IMR-90 (cell line): ENCODE results near the gene TOMM7. TPM values are rescaled to one million over a fixed set of nuclear protein-coding genes. Genes with fewer than 3 reads are reported as not detected.

Experiments
- ATAC-seq: fragments of 200-7000 bp; cut with Tn5 transposase; 2 replicates; pipeline ENCODE4 v1.9.1; 2020; ENCODE audit warnings: low read depth, mild to moderate bottlenecking, moderate library complexity
- BruUV-seq: library from RNA; stranded (reverse); fragments of 400-500 nt; replicated peaks from 2 replicates; lab custom pipeline; 2021; lab: Mats Ljungman, UMichigan
- CTCF ChIA-PET: fragments of 300-600 bp; formaldehyde crosslinking; extraction: SDS; loops from one replicate; lab custom pipeline; 2021; ENCODE audit warnings: antibody characterized with exemption; lab: Yijun Ruan, JAX
- POLR2A ChIA-PET: fragments of 300-600 bp; sonication (Branson Sonifier 250); formaldehyde crosslinking; loops from one replicate; lab custom pipeline; 2022; ENCODE audit warnings: antibody characterized with exemption; ENCODE audit not compliant: unreplicated experiment; lab: Charles Lee
- DNase-seq: peaks from one replicate; pipeline ENCODE4 v3.0.0; 2013
- H2AFZ ChIP-seq: replicated peaks from 2 replicates; pipeline ENCODE3; 2013; ENCODE audit warnings: low read length, mild to moderate bottlenecking; ENCODE audit not compliant: poor library complexity
- H2AK5ac ChIP-seq: 2 replicates; pipeline ENCODE4 v1.6.1; 2013; ENCODE audit warnings: low read depth, low read length, inconsistent platforms
- H2AK9ac ChIP-seq: replicated peaks from 2 replicates; pipeline ENCODE3; 2013; ENCODE audit warnings: mild to moderate bottlenecking, low read depth, low read length, moderate library complexity; ENCODE audit not compliant: poor library complexity
- H2BK120ac ChIP-seq: 2 replicates; pipeline ENCODE4 v1.6.1; 2013; ENCODE audit warnings: low read depth, low read length, inconsistent platforms
- H2BK15ac ChIP-seq: 3 replicates; pipeline ENCODE4 v1.6.1; 2013; ENCODE audit warnings: low read depth, low read length, inconsistent platforms
- H2BK20ac ChIP-seq: 2 replicates; pipeline ENCODE4 v1.6.1; 2013; ENCODE audit warnings: low read depth, mild to moderate bottlenecking, inconsistent platforms, low read length, moderate library complexity
- H2BK5ac ChIP-seq: 2 replicates; pipeline ENCODE4 v1.6.1; 2013; ENCODE audit warnings: mild to moderate bottlenecking, low read depth, low read length, inconsistent platforms; ENCODE audit not compliant: poor library complexity, severe bottlenecking
- H3K14ac ChIP-seq: replicated peaks from 2 replicates; pipeline ENCODE4 v1.6.1; 2013; ENCODE audit warnings: low read depth, low read length, inconsistent platforms
- H3K18ac ChIP-seq: 2 replicates; pipeline ENCODE4 v1.6.1; 2013; ENCODE audit warnings: low read depth, low read length, control low read depth
- H3K23ac ChIP-seq: 2 replicates; pipeline ENCODE4 v1.6.1; 2013; ENCODE audit warnings: low read depth, low read length, inconsistent platforms
- H3K27ac ChIP-seq: 2 replicates; pipeline ENCODE4 v1.5.1; 2013; ENCODE audit warnings: mild to moderate bottlenecking, control low read depth, low read length; ENCODE audit not compliant: insufficient read depth
- H3K27me3 ChIP-seq: 2 replicates; pipeline ENCODE4 v1.6.1; 2013; ENCODE audit warnings: low read length; ENCODE audit not compliant: control insufficient read depth, insufficient read depth
- H3K36me3 ChIP-seq: 2 replicates; pipeline ENCODE4 v1.6.1; 2013; ENCODE audit warnings: low read length, mixed read lengths; ENCODE audit not compliant: control insufficient read depth, insufficient read depth
- H3K4ac ChIP-seq: 2 replicates; pipeline ENCODE4 v1.6.1; 2013; ENCODE audit warnings: low read depth, low read length, inconsistent platforms
- H3K4me1 ChIP-seq: 2 replicates; pipeline ENCODE4 v1.6.1; 2013; ENCODE audit warnings: low read length, mixed read lengths; ENCODE audit not compliant: control insufficient read depth, insufficient read depth
- H3K4me2 ChIP-seq: 2 replicates; pipeline ENCODE4 v1.6.1; 2013; ENCODE audit warnings: low read depth, mild to moderate bottlenecking, control low read depth, low read length, moderate library complexity
- H3K4me3 ChIP-seq: 2 replicates; pipeline ENCODE4 v1.5.1; 2013; ENCODE audit warnings: low read depth, mild to moderate bottlenecking, control low read depth, low read length, moderate library complexity; ENCODE audit not compliant: insufficient read depth
- H3K56ac ChIP-seq: 2 replicates; pipeline ENCODE4 v1.6.1; 2013; ENCODE audit warnings: low read length, inconsistent platforms; ENCODE audit not compliant: insufficient read depth; ENCODE audit errors: extremely low read depth
- H3K79me1 ChIP-seq, 2 experiments: 2 replicates each; pipeline ENCODE4 v1.6.1; 2013; ENCODE audit warnings: low read length in 2 of 2, inconsistent platforms in 1 of 2, low read depth in 1 of 2
- H3K9ac ChIP-seq: 2 replicates; pipeline ENCODE4 v1.6.1; 2013; ENCODE audit warnings: low read depth, low read length, control low read depth
- H3K9me1 ChIP-seq: 2 replicates; pipeline ENCODE4 v1.6.1; 2013; ENCODE audit warnings: low read length, inconsistent platforms; ENCODE audit not compliant: insufficient read depth
- H3K9me3 ChIP-seq: 2 replicates; pipeline ENCODE4 v1.6.1; 2013; ENCODE audit warnings: low read length; ENCODE audit not compliant: control insufficient read depth, insufficient read depth
- H4K20me1 ChIP-seq: 2 replicates; pipeline ENCODE4 v1.6.1; 2013; ENCODE audit warnings: low read length, inconsistent platforms; ENCODE audit not compliant: insufficient read depth
- H4K5ac ChIP-seq: 2 replicates; pipeline ENCODE4 v1.6.1; 2013; ENCODE audit warnings: mild to moderate bottlenecking, low read depth, low read length, control low read depth
- H4K8ac ChIP-seq, 2 experiments: 2 replicates each; pipeline ENCODE4 v1.6.1; 2013; ENCODE audit warnings: low read depth in 2 of 2, low read length in 2 of 2, control low read depth in 1 of 2, inconsistent platforms in 1 of 2
- H4K91ac ChIP-seq: 2 replicates; pipeline ENCODE4 v1.6.1; 2013; ENCODE audit warnings: low read depth, low read length, inconsistent platforms; ENCODE audit not compliant: insufficient read depth
- CHD1 ChIP-seq: IDR thresholded peaks from 2 replicates; pipeline ENCODE4 v1.6.1; 2012; ENCODE audit warnings: low read depth, low read length, improper control_type of control experiment
- NFE2L2 ChIP-seq: fragments of 150-350 bp; IDR thresholded peaks from 2 replicates; pipeline ENCODE4 v1.6.1; 2016; ENCODE audit warnings: low read depth, mild to moderate bottlenecking, low read length
- WGBS, 2 experiments: methylation state at CpG; one replicate each; pipeline versions ENCODE4 v1.1.5 to v1.1.7; 2013; ENCODE audit warnings: missing lambda C conversion rate in 2 of 2; ENCODE audit not compliant: insufficient read length in 1 of 2; ENCODE audit errors: extremely low coverage in 2 of 2; 5-methylcytosine and 5-hydroxymethylcytosine counted together
- dilution Hi-C: fragments of 300-500 bp; cut with HindIII; formaldehyde crosslinking; loops from one replicate; pipeline ENCODE4 v1.14.3; 2018; ENCODE audit warnings: low sequenced_read_pairs; ENCODE audit not compliant: unreplicated experiment
- in situ Hi-C: fragments of 300-500 bp; cut with MboI; formaldehyde crosslinking; loops from 3 replicates; pipeline ENCODE4 v1.14.3; 2019; ENCODE audit warnings: low sequenced_read_pairs, inconsistent platforms, mixed read lengths
- intact Hi-C: fragments of 100-400 bp; cut with micrococcal nuclease; formaldehyde crosslinking; loops from 2 replicates; pipeline ENCODE4 v1.10.0; 2022
- polyA plus RNA-seq, 3 experiments: library from polyadenylated mRNA; depleted of rRNA; stranded (reverse); fragments of >200 nt; gene quantifications; 2 replicates each; pipeline ENCODE4 v1.2.3, GENCODE V29; 2012; ENCODE audit warnings: low replicate concordance in 1 of 3
- total RNA-seq: library from RNA; depleted of rRNA; stranded (reverse); fragments of >200 nt; gene quantifications from 2 replicates; pipeline ENCODE4 v1.2.3, GENCODE V29; 2012

Gene TOMM7
- total and polyA plus RNA-seq, 2 of the 4 experiments (the other 2 are of a cell fraction), result 67.2 to 727 TPM

- in situ Hi-C loops, result no loop called here
- ChIA-PET POLR2A (interaction anchor here (0.7 kb wide), 1 partner anchor 197 kb away, joined by 3 read pairs; no protein-coding TSS in a partner anchor), CTCF (interaction anchor here (1.6 kb wide), 1 partner anchor 197 kb away, joined by 7 read pairs; no protein-coding TSS in a partner anchor)
Measured at GRCh38 chr7:22858274-22858639, 35.6 kb upstream of the TOMM7 start.

More at GRCh38 chr7:22858274-22858639, 35.6 kb upstream of the TOMM7 start:
- peaks cover 15 to 41% of the 10 kb centered on the region in 2 experiments; a peak in 3 of 4 replicates for H3K79me1 ChIP-seq
- peak overlapping the region; percentile 92 for H3K27ac ChIP-seq
- no TSS peak for BruUV-seq
- H3K9me3 ChIP-seq, result no peaks in the 10 kb centered on the region
- peak overlapping the region; percentile 85 for H4K91ac ChIP-seq
- no peaks in the 10 kb centered on the region for H3K27me3 ChIP-seq
- peak overlapping the region; percentile 96; the same call in 1 of the 2 replicates for H3K23ac ChIP-seq
- no peak overlapping the region; the same call in 1 of the 2 replicates for H2AK5ac ChIP-seq
- dilution Hi-C loops (no loop called here), intact Hi-C loops (loop anchor here (2.0 to 5.0 kb wide), 2 partner anchors 89 to 131 kb away; partner anchors contain the start of gene IL6)
- peaks cover 18% of the 10 kb centered on the region for H3K4me1 ChIP-seq
- peaks cover 3% of the 10 kb centered on the region; the same call in 1 of the 2 replicates for H3K36me3 ChIP-seq
- peak overlapping the region; percentile 71 for H3K4me2 ChIP-seq
- H3K18ac ChIP-seq, result peak overlapping the region; percentile 68
- H2AFZ ChIP-seq, result no peak overlapping the region
- DNase-seq (no peak), ATAC-seq (no peak)
- peak overlapping the region; percentile 88 for H3K56ac ChIP-seq
- H3K4me3 ChIP-seq, result no peak overlapping the region
- H4K5ac ChIP-seq, result peak overlapping the region; percentile 26
- H3K14ac ChIP-seq, result peak overlapping the region; percentile 87
- TF ChIP-seq NFE2L2, result peak; percentile 27
- no peak for TF ChIP-seq CHD1
- H2BK20ac ChIP-seq, result peak overlapping the region; percentile 89
- H4K8ac ChIP-seq, result peak overlapping the region; percentile 0 to 84; a peak in 2 of 4 replicates
- H3K9ac ChIP-seq, result no peak overlapping the region; the same call in 1 of the 2 replicates
- H3K9me1 ChIP-seq, result peaks cover 13% of the 10 kb centered on the region
- H3K4ac ChIP-seq, result peak overlapping the region; percentile 94; the same call in 1 of the 2 replicates
- peak overlapping the region; percentile 91 for H2BK120ac ChIP-seq
- peak overlapping the region; percentile 72; the same call in 1 of the 3 replicates for H2BK15ac ChIP-seq
- peaks cover 7% of the 10 kb centered on the region; the same call in 1 of the 2 replicates for H4K20me1 ChIP-seq
- peak overlapping the region; percentile 29 for H2AK9ac ChIP-seq
- H2BK5ac ChIP-seq, result peak overlapping the region; percentile 99
- no CpG with 5 or more reads among the region's 1 CpG for WGBS, 2 experiments
